ENCODE measurements around the gene KLHDC10.
"Not testable (repeated sequence)": the region's sequence is repeated elsewhere in the genome, so short reads cannot be mapped to it uniquely, and the experiment has no call there.

Gene KLHDC10

GRCh38 chr7:130136579-130137167 is 66.3 kb downstream of the KLHDC10 start:
- no peak for DNase-seq (ENCODE audit: low read depth)
- H3K4me3 ChIP-seq (ENCODE audit: low read depth, low read length), result no peak overlapping the region

DNA sequence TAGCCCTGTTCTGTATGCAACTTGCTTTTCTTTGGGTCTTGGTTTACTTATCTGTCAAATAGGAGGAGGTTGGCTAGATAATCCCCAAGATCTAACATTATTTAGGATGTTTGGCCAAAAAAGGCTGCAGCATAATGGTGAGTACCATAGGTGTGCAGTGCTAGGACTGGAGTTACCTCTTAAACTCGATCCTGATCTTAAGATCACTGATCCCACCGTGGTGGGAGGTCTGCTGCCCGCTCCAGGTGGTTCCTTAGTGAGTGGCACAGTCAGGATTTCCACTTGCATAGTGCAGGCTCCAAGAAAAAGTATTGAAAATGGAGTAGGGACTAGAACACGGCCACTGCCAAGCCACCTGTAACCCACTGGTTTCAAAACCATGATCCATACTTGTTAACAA is 66.9 kb downstream of the KLHDC10 start:
- no peak overlapping the region for H3K4me3 ChIP-seq (ENCODE audit: low read depth, low read length)
- DNase-seq (ENCODE audit: low read depth), result no peak

DNA sequence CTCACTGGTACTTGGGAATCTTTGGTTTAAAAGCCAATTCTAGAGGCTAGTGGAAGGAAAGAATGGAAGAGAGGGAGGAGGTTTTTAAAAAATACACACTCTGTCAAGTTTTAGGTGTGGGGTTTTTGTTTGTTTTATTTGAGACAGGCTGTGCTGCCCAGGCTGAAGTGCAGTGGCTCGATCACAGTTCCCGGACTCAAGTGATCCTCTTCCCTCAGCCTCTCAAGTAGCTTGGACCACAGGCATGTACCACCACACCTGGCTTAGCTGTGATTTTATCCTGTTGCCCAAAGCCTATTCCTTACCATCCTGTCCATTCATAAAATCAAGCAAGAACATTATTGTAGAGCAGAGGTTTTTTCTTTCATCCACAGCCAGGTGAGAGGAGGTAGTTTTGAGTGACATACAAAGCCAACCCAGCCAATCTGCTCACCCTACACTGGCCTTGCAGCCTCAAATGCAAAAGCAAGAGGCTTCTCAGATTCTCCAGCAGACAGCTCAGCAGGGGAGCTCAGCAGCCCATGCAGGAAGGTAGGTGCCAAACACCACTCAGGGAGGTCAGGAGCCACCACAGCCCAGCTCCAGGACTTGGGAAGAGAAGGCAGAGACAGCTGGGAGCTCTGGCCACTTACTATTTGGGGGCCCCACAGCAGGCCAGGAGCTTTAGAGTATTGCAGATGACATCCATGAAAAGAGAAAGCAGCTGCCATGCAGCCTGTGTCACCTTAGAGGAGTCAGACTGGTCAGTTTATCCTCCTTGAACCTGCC is 69.0 kb downstream of the KLHDC10 start:
- DNase-seq (ENCODE audit: low read depth), result no peak
- no peak overlapping the region for H3K4me3 ChIP-seq (ENCODE audit: low read depth, low read length)

- no peak for DNase-seq (ENCODE audit: low read depth)
- H3K4me3 ChIP-seq (ENCODE audit: low read depth, low read length), result no peak overlapping the region
These were observed 70.3 kb downstream of the KLHDC10 start for GRCh38 chr7:130140551-130141160.

GRCh38 chr7:130141161-130141883 is 71.0 kb downstream of the KLHDC10 start:
- no peak for DNase-seq (ENCODE audit: low read depth)
- peak overlapping the region; percentile 30 for H3K4me3 ChIP-seq (ENCODE audit: low read depth, low read length)

DNA sequence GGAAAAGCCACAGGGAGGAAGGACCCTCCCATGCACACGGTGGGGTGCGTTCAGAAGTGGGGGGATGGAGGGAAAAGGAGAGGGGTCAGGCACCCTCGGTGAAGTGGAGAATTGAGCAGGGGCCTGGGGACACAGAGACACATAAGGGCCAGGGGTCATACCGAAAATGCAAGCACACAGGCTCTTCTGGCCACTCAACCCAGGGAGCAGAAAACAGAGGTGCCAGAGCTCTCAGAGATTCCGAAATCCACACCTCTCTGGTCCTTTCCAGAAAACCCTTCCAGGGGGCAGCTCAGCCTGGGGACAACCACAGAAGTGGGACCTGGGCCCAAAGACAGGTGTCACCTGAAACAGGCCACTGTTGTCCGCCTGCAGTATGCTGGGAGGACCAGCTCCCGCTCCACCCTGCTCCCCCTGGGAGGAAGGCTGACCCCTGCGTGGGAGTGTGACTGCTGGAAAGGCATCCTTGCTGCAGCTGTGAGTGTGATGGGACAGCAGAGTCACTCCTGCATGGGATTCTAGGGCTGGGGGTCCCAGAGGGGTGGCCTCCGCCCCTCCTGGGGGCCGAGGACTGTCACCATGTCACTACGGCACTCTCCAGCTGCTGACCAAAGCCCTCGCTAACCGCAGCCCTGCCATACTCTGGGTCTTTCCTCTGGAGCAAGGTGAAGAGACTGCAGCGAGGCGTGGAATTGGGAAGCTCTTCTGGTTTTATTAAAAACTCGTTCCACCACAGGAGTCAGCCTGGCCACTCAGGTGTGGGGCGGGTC is 71.7 kb downstream of the KLHDC10 start:
- no peak for DNase-seq (ENCODE audit: low read depth)
- H3K4me3 ChIP-seq (ENCODE audit: low read depth, low read length), result peak overlapping the region; percentile 30

- H3K4me3 ChIP-seq (ENCODE audit: low read depth, low read length), result no peak overlapping the region
- DNase-seq (ENCODE audit: low read depth), result no peak
These were observed 72.5 kb downstream of the KLHDC10 start for GRCh38 chr7:130142654-130143333.

DNA sequence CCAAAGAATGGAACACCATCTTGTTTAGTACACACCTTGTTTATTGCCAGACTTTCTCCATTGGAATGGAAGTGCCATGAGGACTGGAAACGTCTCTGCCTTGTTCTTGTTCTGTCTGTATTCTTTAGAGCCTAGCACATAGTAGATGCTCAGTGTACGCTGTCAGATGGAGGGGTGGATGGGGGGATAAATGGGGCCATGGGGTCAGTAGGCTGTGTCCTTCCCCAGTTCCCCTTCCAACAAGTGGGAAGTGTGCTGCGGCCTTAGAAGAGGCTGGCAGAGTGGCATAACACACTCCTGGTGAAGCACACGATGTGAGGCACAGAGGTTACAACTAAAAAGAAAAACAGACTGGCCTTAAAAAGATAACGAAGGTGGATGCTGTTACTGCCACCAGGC is 73.0 kb downstream of the KLHDC10 start:
- no peak for DNase-seq (ENCODE audit: low read depth)
- H3K4me3 ChIP-seq (ENCODE audit: low read depth, low read length), result no peak overlapping the region

DNA sequence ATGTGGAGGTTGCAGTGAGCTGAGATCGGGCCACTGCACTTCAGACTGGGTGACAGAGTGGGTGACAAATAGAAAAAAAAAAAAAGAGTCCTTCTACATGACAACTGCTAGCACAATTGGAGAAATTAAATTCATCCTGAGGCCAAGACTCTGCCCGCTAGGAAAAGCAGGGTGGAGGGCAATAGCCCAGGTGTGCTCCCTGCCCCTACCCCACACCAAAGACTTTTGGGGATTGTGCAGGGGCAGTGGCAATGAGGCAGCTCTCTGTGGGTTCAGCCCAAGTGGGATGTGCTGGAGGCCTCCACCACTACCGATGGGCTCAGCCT is 73.6 kb downstream of the KLHDC10 start:
- no peak overlapping the region for H3K4me3 ChIP-seq (ENCODE audit: low read depth, low read length)
- DNase-seq (ENCODE audit: low read depth), result no peak

DNA sequence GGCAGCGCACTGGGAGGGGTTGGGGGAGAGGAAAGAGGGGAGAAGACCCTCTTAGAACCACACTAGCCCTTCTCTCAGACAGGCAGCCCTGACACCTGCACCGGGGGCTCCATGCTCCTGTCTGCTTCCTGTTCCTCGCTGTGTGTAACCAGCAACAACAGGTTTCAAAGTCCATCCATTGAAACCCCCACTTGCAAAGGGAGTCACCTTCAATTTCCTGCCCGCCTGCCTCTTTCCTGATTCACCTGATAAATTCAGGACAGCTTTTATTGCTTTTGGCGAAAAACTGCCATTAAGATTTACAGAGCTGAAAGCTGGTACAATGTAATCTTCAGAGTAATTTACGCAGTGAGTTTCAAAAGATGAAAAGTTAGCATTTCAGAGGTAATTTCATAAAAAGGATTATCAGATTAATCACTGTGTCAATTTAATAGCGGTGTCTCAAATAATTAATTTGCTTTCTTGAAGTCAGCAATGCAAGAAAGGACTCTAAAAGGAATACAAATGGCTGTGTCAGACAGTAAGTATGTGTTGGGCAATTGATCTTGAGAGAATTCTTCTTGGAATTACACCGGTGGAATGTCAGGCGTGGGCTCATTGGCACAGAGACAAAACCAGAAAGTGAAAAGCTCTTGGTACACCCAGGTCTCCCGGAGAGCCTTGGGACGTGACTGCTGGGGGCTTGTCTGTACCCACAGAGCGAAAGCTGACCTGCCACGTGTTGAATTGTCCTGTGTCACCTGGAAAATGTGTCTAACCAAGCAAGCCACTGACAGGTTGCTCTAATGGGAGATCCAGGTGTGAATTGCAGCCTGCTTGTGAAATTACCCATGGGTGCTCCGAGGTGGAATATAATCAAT is 74.2 kb downstream of the KLHDC10 start:
- H3K4me3 ChIP-seq (ENCODE audit: low read depth, low read length), result no peak overlapping the region

GRCh38 chr7:130145424-130146100 is 75.2 kb downstream of the KLHDC10 start:
- H3K4me3 ChIP-seq (ENCODE audit: low read depth, low read length), result no peak overlapping the region
- no peak for DNase-seq (ENCODE audit: low read depth)

More for the DNA sequence above, 74.2 kb downstream of the KLHDC10 start:
- DNase-seq (ENCODE audit: low read depth), result peak; percentile 62

GRCh38 chr7:130146142-130146541 is 75.8 kb downstream of the KLHDC10 start:
- DNase-seq (ENCODE audit: low read depth); H3K4me3 ChIP-seq (ENCODE audit: low read depth, low read length): not testable (repeated sequence)

GRCh38 chr7:130146693-130147405 is 76.5 kb downstream of the KLHDC10 start:
- H3K4me3 ChIP-seq (ENCODE audit: low read depth, low read length), result no peak overlapping the region
- no peak for DNase-seq (ENCODE audit: low read depth)

DNA sequence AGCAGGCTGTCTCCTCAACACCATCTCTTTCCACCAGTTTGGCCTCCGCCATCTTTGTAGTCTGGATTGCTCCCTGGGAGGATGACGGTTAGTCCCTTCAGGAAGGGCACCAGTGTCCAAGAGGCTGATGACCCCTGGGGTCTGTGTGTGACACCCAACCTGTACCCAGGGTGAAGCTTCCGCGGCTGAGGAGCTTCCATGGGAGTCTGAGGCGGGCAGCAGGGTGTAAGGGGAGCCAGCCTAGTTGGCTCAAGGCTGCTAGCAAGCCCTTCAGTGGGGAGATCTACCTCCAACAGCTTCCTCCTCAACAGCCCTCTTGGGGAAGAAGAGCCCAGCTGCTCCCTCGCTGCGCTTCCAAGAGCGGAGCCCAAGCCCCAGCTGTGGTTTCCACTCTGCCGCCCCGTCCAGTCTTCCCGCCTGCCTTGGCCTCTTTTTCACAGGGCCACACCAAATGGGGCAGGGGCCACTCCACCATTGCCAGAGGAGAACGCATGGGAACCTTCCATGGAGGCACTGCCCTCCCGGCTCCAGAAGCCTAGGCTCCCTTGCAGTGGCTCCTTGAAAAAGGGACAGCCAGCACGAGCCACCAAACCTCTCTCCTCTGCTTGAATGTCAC is 77.5 kb downstream of the KLHDC10 start:
- no peak overlapping the region for H3K4me3 ChIP-seq (ENCODE audit: low read depth, low read length)
- no peak for DNase-seq (ENCODE audit: low read depth)

GRCh38 chr7:130148561-130148960 is 78.2 kb downstream of the KLHDC10 start:
- no peak overlapping the region for H3K4me3 ChIP-seq (ENCODE audit: low read depth, low read length)
- no peak for DNase-seq (ENCODE audit: low read depth)

DNA sequence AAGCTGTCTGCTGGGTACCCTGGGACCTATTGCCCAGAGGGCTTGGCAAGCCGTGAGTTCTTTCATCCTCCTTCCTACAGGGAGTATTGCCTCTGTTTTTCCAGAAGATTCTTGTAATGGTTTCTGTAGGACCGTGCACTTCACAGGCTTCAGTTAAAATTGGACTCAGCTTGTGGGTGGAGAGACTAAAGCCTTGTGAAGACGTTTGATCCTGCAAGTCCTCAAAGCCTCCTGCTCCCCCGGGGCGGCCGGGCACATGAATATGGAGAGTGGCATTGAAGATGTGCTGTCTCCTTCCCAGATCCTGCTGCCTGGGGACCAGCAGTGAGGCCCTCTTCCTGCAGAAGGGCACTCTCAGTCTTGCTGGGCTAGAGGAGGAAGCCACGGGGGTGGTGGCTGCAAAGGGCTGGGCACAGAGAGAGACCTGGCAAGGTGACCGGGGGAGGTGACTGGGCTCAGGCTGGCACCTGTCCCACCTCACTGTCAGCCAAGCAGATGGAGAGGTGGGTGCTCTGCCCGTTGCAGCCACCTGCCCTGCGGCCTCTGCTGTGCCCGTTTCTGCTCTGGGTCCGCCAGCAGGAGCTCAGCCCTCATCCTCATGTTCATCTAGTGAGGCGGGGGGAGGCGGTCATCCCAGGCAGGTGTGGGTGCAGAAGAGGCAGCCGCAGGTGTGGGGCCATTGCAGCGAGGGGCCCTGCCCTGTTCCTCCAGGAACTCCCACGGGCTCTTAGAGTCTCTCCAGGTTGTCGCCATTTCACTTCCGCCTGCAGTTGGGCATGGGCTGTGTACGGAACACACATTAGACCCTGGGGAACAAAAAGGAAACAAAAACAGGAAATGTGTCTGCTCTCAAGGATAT is 79.2 kb downstream of the KLHDC10 start:
- DNase-seq (ENCODE audit: low read depth), result no peak
- H3K4me3 ChIP-seq (ENCODE audit: low read depth, low read length), result no peak overlapping the region
